ENCODE measurements around the gene PTPN7.
A peak's percentile ranks its signal among the peaks of the same experiment; 100 is the strongest.

PTPN7 gene

GRCh38 chr1:202144402-202145067 is 15.9 kb downstream of the PTPN7 start, which contains the start of gene ARL8A (continued):
- no peak for TF ChIP-seq ZSCAN4 (tag by site-specific recombination; IDR thresholded peaks at IDR 0.05)
- TF ChIP-seq ZBTB26 (tag by site-specific recombination; optimal IDR thresholded peaks at IDR 0.05) = peak; percentile 48
- TF ChIP-seq ZNF26 (tag by site-specific recombination; IDR thresholded peaks at IDR 0.05) = no peak
- no peak for TF ChIP-seq ZNF558 (tag by site-specific recombination; IDR thresholded peaks at IDR 0.05)
- no peak for TF ChIP-seq ZSCAN5A (tag by site-specific recombination; IDR thresholded peaks at IDR 0.05)
- no peak for TF ChIP-seq GLI2 (tag by site-specific recombination; IDR thresholded peaks at IDR 0.05; ENCODE audit: borderline replicate concordance, low read depth)
- TF ChIP-seq ZSCAN16 (tag by site-specific recombination; IDR thresholded peaks at IDR 0.05) = no peak
- TF ChIP-seq RBAK (tag by site-specific recombination; IDR thresholded peaks at IDR 0.05) = no peak
- TF ChIP-seq ZNF214 (tag by site-specific recombination; IDR thresholded peaks at IDR 0.05; ENCODE audit: borderline replicate concordance) = no peak
- 0 out of 2 replicates have a peak, but pooled peaks have one; percentile 40 for TF ChIP-seq KLF10 (tag by site-specific recombination; IDR thresholded peaks at IDR 0.05)
- TF ChIP-seq ZFHX2 (tag by site-specific recombination; conservative IDR thresholded peaks at IDR 0.05) = 0 out of 2 replicates have a peak, but pooled peaks have one; percentile 11
- no peak for TF ChIP-seq ZNF639 (tag by site-specific recombination; IDR thresholded peaks at IDR 0.05)
- TF ChIP-seq ZFP3 (tag by site-specific recombination; IDR thresholded peaks at IDR 0.05; ENCODE audit: low read depth) = no peak
- peak; percentile 60; the same call in 1 of the 2 replicates for TF ChIP-seq GLIS1 (tag by site-specific recombination; IDR thresholded peaks at IDR 0.05)
- TF ChIP-seq ZFP41 (tag by site-specific recombination; IDR thresholded peaks at IDR 0.05; ENCODE audit: borderline replicate concordance) = no peak
- TF ChIP-seq ZNF510 (tag by site-specific recombination; IDR thresholded peaks at IDR 0.05; ENCODE audit: insufficient replicate concordance) = no peak
- no peak for TF ChIP-seq REST (tag by site-specific recombination; IDR thresholded peaks at IDR 0.05)
- no peak for TF ChIP-seq MYNN (tag by site-specific recombination; IDR thresholded peaks at IDR 0.05; ENCODE audit: borderline replicate concordance)
- peak; percentile 56 for TF ChIP-seq ZBTB10 (tag by site-specific recombination; IDR thresholded peaks at IDR 0.05)
- no peak for TF ChIP-seq ZNF501 (tag by site-specific recombination; IDR thresholded peaks at IDR 0.05)
- peak; percentile 88 for TF ChIP-seq PRDM10 (tag by site-specific recombination; IDR thresholded peaks at IDR 0.05)

Data from HEK293 (cell line).